Measurements from ENCODE around the gene BCL10.

The BCL10 gene

GRCh38 chr1:85303440-85304162 lies 27.2 kb upstream of the BCL10 start:
- in situ Hi-C loops (cut with MboI; ENCODE audit: low pct_unique_long_range_greater_than_20kb, low sequenced_read_pairs, unreplicated experiment) = loop anchor here (25.0 kb wide), 2 partner anchors 384 to 709 kb away; no protein-coding TSS in a partner anchor
- no peak for DNase-seq (ENCODE audit: low spot score)
- no peak for TF ChIP-seq CTCF (IDR thresholded peaks at IDR 0.05; ENCODE audit: extremely low read depth, insufficient read depth, missing control alignments)

GRCh38 chr1:85300140-85300539 lies 23.7 kb upstream of the BCL10 start:
- TF ChIP-seq CTCF (IDR thresholded peaks at IDR 0.05; ENCODE audit: extremely low read depth, insufficient read depth, missing control alignments) = no peak
- in situ Hi-C loops (cut with MboI; ENCODE audit: low pct_unique_long_range_greater_than_20kb, low sequenced_read_pairs, unreplicated experiment) = loop anchor here (25.0 kb wide), 2 partner anchors 387 to 712 kb away; no protein-coding TSS in a partner anchor

GRCh38 chr1:85297855-85298629 lies 21.6 kb upstream of the BCL10 start:
- no peak for TF ChIP-seq CTCF (IDR thresholded peaks at IDR 0.05; ENCODE audit: extremely low read depth, insufficient read depth, missing control alignments)
- peak; percentile 58 for DNase-seq (ENCODE audit: low spot score)
- in situ Hi-C loops (cut with MboI; ENCODE audit: low pct_unique_long_range_greater_than_20kb, low sequenced_read_pairs, unreplicated experiment) = no loop called here

More at GRCh38 chr1:85300140-85300539, 23.7 kb upstream of the BCL10 start:
- DNase-seq (ENCODE audit: low spot score) = no peak

GRCh38 chr1:85297538-85297854 lies 21.1 kb upstream of the BCL10 start:
- in situ Hi-C loops (cut with MboI; ENCODE audit: low pct_unique_long_range_greater_than_20kb, low sequenced_read_pairs, unreplicated experiment) = no loop called here
- DNase-seq (ENCODE audit: low spot score) = no peak
- no peak for TF ChIP-seq CTCF (IDR thresholded peaks at IDR 0.05; ENCODE audit: extremely low read depth, insufficient read depth, missing control alignments)

- in situ Hi-C loops (cut with MboI; ENCODE audit: low pct_unique_long_range_greater_than_20kb, low sequenced_read_pairs, unreplicated experiment) = no loop called here
- DNase-seq (ENCODE audit: low spot score) = no peak
- TF ChIP-seq CTCF (IDR thresholded peaks at IDR 0.05; ENCODE audit: extremely low read depth, insufficient read depth, missing control alignments) = no peak
Measured at GRCh38 chr1:85296980-85297379, 20.5 kb upstream of the BCL10 start.

GRCh38 chr1:85295654-85296053 lies 19.2 kb upstream of the BCL10 start:
- no peak for TF ChIP-seq CTCF (IDR thresholded peaks at IDR 0.05; ENCODE audit: extremely low read depth, insufficient read depth, missing control alignments)
- in situ Hi-C loops (cut with MboI; ENCODE audit: low pct_unique_long_range_greater_than_20kb, low sequenced_read_pairs, unreplicated experiment) = no loop called here
- no peak for DNase-seq (ENCODE audit: low spot score)

Data from GM13977 (cell line).